Calu3 (cell line): ENCODE data around the gene PLCD1. TPM values are rescaled to one million over a fixed set of nuclear protein-coding genes. Genes with fewer than 3 reads are reported as not detected.

Source experiments
- BruUV-seq: library from RNA; stranded (reverse); fragments of 400-500 nt; replicated peaks from 2 replicates; lab custom pipeline; 2021; lab: Mats Ljungman, UMichigan
- CTCF ChIA-PET: fragments of 300-600 bp; sonication (Branson Sonifier 250); formaldehyde crosslinking; loops from one replicate; lab custom pipeline; 2022; ENCODE audit warnings: antibody characterized with exemption; lab: Charles Lee
- DNase-seq: peaks from one replicate; pipeline ENCODE4 v3.0.0; 2022
- H3K27ac Mint-ChIP-seq: one replicate; pipeline ENCODE4 v1.8.0; 2022; ENCODE audit warnings: mixed read lengths; ENCODE audit not compliant: unreplicated experiment
- H3K27me3 Mint-ChIP-seq: one replicate; pipeline ENCODE4 v1.8.0; 2022; ENCODE audit warnings: mixed read lengths; ENCODE audit not compliant: unreplicated experiment
- H3K36me3 Mint-ChIP-seq: one replicate; pipeline ENCODE4 v1.8.0; 2022; ENCODE audit warnings: mild to moderate bottlenecking, moderate library complexity, mixed read lengths; ENCODE audit not compliant: insufficient read depth, unreplicated experiment
- H3K4me1 Mint-ChIP-seq: one replicate; pipeline ENCODE4 v1.8.0; 2022; ENCODE audit warnings: mild to moderate bottlenecking, low read depth, mixed read lengths; ENCODE audit not compliant: unreplicated experiment
- H3K4me3 Mint-ChIP-seq: one replicate; pipeline ENCODE4 v1.8.0; 2022; ENCODE audit warnings: mild to moderate bottlenecking, low read depth, moderate library complexity, mixed read lengths; ENCODE audit not compliant: unreplicated experiment
- H3K9me3 Mint-ChIP-seq: one replicate; pipeline ENCODE4 v1.8.0; 2022; ENCODE audit warnings: low read depth, mixed read lengths; ENCODE audit not compliant: unreplicated experiment
- CTCF ChIP-seq: fragments of 200-600 bp; IDR thresholded peaks from one replicate; pipeline ENCODE4 v1.8.0; 2022; ENCODE audit warnings: antibody characterized with exemption; ENCODE audit not compliant: unreplicated experiment
- intact Hi-C: fragments of 100-400 bp; cut with micrococcal nuclease; formaldehyde crosslinking; loops from one replicate; pipeline ENCODE4 v1.10.0; 2022; ENCODE audit not compliant: unreplicated experiment
- total RNA-seq: library from RNA; stranded (reverse); gene quantifications from 2 replicates; pipeline ENCODE4 v1.2.3, GENCODE V29; 2022

PLCD1 gene
- total RNA-seq, 1 experiment from 2014 or later: 9.8 TPM

GRCh38 chr3:38008971-38009580 lies 20.4 kb downstream of the PLCD1 start:
- CTCF ChIA-PET: no interaction called here
- DNase-seq: no peak

GRCh38 chr3:38008191-38008701 lies 21.2 kb downstream of the PLCD1 start:
- H3K27me3 Mint-ChIP-seq: no peaks in the 10 kb centered on the region
- BruUV-seq: no TSS peak
- H3K9me3 Mint-ChIP-seq: no peaks in the 10 kb centered on the region
- intact Hi-C loops: no loop called here
- TF ChIP-seq CTCF: no peak
- peaks cover 30% of the 10 kb centered on the region for H3K36me3 Mint-ChIP-seq
- peaks cover 25% of the 10 kb centered on the region for H3K4me1 Mint-ChIP-seq
- CTCF ChIA-PET: no interaction called here
- no peak overlapping the region for H3K27ac Mint-ChIP-seq
- no peak for DNase-seq
- no peak overlapping the region for H3K4me3 Mint-ChIP-seq

More at GRCh38 chr3:38008971-38009580, 20.4 kb downstream of the PLCD1 start:
- Mint-ChIP-seq H3K9me3 (no peaks in the 10 kb centered on the region), H3K4me3 (no peak overlapping the region), H3K27me3 (no peaks in the 10 kb centered on the region), H3K27ac (no peak overlapping the region), H3K4me1 (peaks cover 16% of the 10 kb centered on the region), H3K36me3 (peaks cover 21% of the 10 kb centered on the region)
- TF ChIP-seq CTCF: no peak
- no TSS peak for BruUV-seq
- intact Hi-C loops: no loop called here

- CTCF ChIA-PET: no interaction called here
- intact Hi-C loops: no loop called here
- BruUV-seq: no TSS peak
These were observed 21.7 kb downstream of the PLCD1 start for GRCh38 chr3:38007754-38008090.

GRCh38 chr3:38006445-38006995 lies 22.9 kb downstream of the PLCD1 start:
- Mint-ChIP-seq H3K4me1 (peaks cover 30% of the 10 kb centered on the region), H3K4me3 (no peak overlapping the region), H3K36me3 (peaks cover 39% of the 10 kb centered on the region), H3K27ac (no peak overlapping the region), H3K9me3 (no peaks in the 10 kb centered on the region), H3K27me3 (no peaks in the 10 kb centered on the region)
- no peak for TF ChIP-seq CTCF
- DNase-seq: no peak
- intact Hi-C loops: no loop called here
- BruUV-seq: TSS peak; percentile 15
- CTCF ChIA-PET: no interaction called here

More at GRCh38 chr3:38007754-38008090, 21.7 kb downstream of the PLCD1 start:
- Mint-ChIP-seq H3K9me3 (no peaks in the 10 kb centered on the region), H3K4me1 (peaks cover 30% of the 10 kb centered on the region), H3K4me3 (no peak overlapping the region), H3K27ac (no peak overlapping the region), H3K27me3 (no peaks in the 10 kb centered on the region), H3K36me3 (peaks cover 35% of the 10 kb centered on the region)
- DNase-seq: no peak
- TF ChIP-seq CTCF: no peak
